HEK293 (cell line): ENCODE data around the gene KRTAP12-1.
"Not testable (repeated sequence)": the region's sequence is repeated elsewhere in the genome, so short reads cannot be mapped to it uniquely, and the experiment has no call there.

ENCODE experiments used
- CTCF ChIA-PET: fragments of 350-600 bp; formaldehyde crosslinking; extraction: SDS; loops from one replicate; lab custom pipeline; 2021; ENCODE audit warnings: antibody characterized with exemption; lab: Yijun Ruan, JAX
- POLR2A ChIA-PET: fragments of 300-600 bp; formaldehyde crosslinking; extraction: SDS; loops from one replicate; lab custom pipeline; 2020; ENCODE audit warnings: antibody characterized with exemption, inconsistent platforms; lab: Yijun Ruan, JAX
- H3K27ac ChIP-seq: fragments of 200-500 bp; sonication (Bioruptor generic); 2 replicates; pipeline ENCODE4 v1.5.1; 2014; ENCODE audit warnings: low read depth, low read length, control low read depth, inconsistent platforms; ENCODE audit errors: extremely low read depth
- H3K36me3 ChIP-seq, 2 experiments: fragments of 200-500 bp in 1 of 2; sonication (Bioruptor generic) in 1 of 2; 1 replicate in 1 of 2; 2 replicates in 1 of 2; pipeline ENCODE4 v1.5.1; 2014 to 2017; ENCODE audit warnings: inconsistent platforms in 2 of 2, low read length in 2 of 2; ENCODE audit not compliant: control insufficient read depth in 2 of 2, insufficient read depth in 1 of 2
- H3K4me1 ChIP-seq: fragments of 200-500 bp; sonication (Bioruptor generic); 2 replicates; pipeline ENCODE4 v1.5.1; 2014; ENCODE audit warnings: mild to moderate bottlenecking, low read length, inconsistent platforms; ENCODE audit not compliant: control insufficient read depth, insufficient read depth
- H3K4me3 ChIP-seq: 2 replicates; pipeline ENCODE4 v1.5.1; 2011; ENCODE audit warnings: low read depth, mild to moderate bottlenecking, control low read depth, low read length, moderate library complexity
- H3K9me3 ChIP-seq: fragments of 200-500 bp; sonication (Bioruptor generic); 2 replicates; pipeline ENCODE4 v1.5.1; 2014; ENCODE audit warnings: low read depth, low read length, inconsistent platforms; ENCODE audit not compliant: control insufficient read depth, insufficient read depth
- GLIS1 ChIP-seq: fragments of 450-650 bp; formaldehyde crosslinking; IDR thresholded peaks from 2 replicates; pipeline ENCODE4 v1.5.1; 2016; ENCODE audit warnings: missing biosample characterization, missing genetic modification characterization
- HIC1 ChIP-seq: fragments of 450-650 bp; formaldehyde crosslinking; IDR thresholded peaks from 2 replicates; pipeline ENCODE4 v1.5.1; 2016; ENCODE audit warnings: missing biosample characterization, missing genetic modification characterization
- KLF16 ChIP-seq: fragments of 450-650 bp; formaldehyde crosslinking; IDR thresholded peaks from 2 replicates; pipeline ENCODE4 v1.5.1; 2017; ENCODE audit warnings: missing biosample characterization, missing genetic modification characterization
- MEIS1 ChIP-seq: sonication (generic); formaldehyde crosslinking; IDR thresholded peaks from 2 replicates; pipeline ENCODE4 v1.8.1; 2022; ENCODE audit warnings: missing genetic modification reagents, mild to moderate bottlenecking, borderline replicate concordance
- MYNN ChIP-seq: fragments of 450-650 bp; formaldehyde crosslinking; IDR thresholded peaks from 2 replicates; pipeline ENCODE4 v1.5.1; 2016; ENCODE audit warnings: missing biosample characterization, missing genetic modification characterization, borderline replicate concordance
- ZNF133 ChIP-seq: fragments of 450-650 bp; formaldehyde crosslinking; IDR thresholded peaks from 2 replicates; pipeline ENCODE4 v1.5.1; 2016; ENCODE audit warnings: missing biosample characterization, missing genetic modification characterization
- ZNF155 ChIP-seq: fragments of 450-650 bp; formaldehyde crosslinking; IDR thresholded peaks from 2 replicates; pipeline ENCODE4 v1.5.1; 2016; ENCODE audit warnings: missing biosample characterization, missing genetic modification characterization
- ZNF175 ChIP-seq: fragments of 450-650 bp; formaldehyde crosslinking; IDR thresholded peaks from 2 replicates; pipeline ENCODE4 v1.5.1; 2016; ENCODE audit warnings: missing biosample characterization, missing genetic modification characterization
- ZNF473 ChIP-seq: fragments of 450-650 bp; formaldehyde crosslinking; IDR thresholded peaks from 2 replicates; pipeline ENCODE4 v1.5.1; 2017; ENCODE audit warnings: missing biosample characterization, missing genetic modification characterization
- ZNF600 ChIP-seq: fragments of 450-650 bp; formaldehyde crosslinking; IDR thresholded peaks from 2 replicates; pipeline ENCODE4 v1.5.1; 2016; ENCODE audit warnings: missing biosample characterization, missing genetic modification characterization
- ZNF677 ChIP-seq: fragments of 450-650 bp; IDR thresholded peaks from 2 replicates; pipeline ENCODE4 v1.5.0; 2018; ENCODE audit warnings: missing biosample characterization, mild to moderate bottlenecking, missing genetic modification characterization, moderate library complexity
- ZNF843 ChIP-seq: fragments of 450-650 bp; formaldehyde crosslinking; IDR thresholded peaks from 2 replicates; pipeline ENCODE4 v1.5.1; 2016; ENCODE audit warnings: missing biosample characterization, missing genetic modification characterization

Gene KRTAP12-1

GRCh38 chr21:44691686-44692085 is 9.7 kb upstream of the KRTAP12-1 start:
- no peak for TF ChIP-seq ZNF473 (tag by site-specific recombination)
- TF ChIP-seq ZNF133 (tag by site-specific recombination): no peak
- TF ChIP-seq ZNF600 (tag by site-specific recombination): no peak
- Histone ChIP-seq H3K4me3 (no peak overlapping the region), H3K9me3 (no peaks in the 10 kb centered on the region; the same call in none of the 2 replicates), H3K4me1 (no peaks in the 10 kb centered on the region), H3K27ac (no peak overlapping the region), H3K36me3 (no peaks in the 10 kb centered on the region)
- ChIA-PET CTCF (interaction anchor here (1.1 kb wide), 1 partner anchor 181 kb away, joined by 4 read pairs; no protein-coding TSS in a partner anchor), POLR2A (interaction anchor here (0.6 kb wide), 1 partner anchor 93 kb away, joined by 3 read pairs; no protein-coding TSS in a partner anchor)

GRCh38 chr21:44689740-44690139 is 7.8 kb upstream of the KRTAP12-1 start:
- H3K4me3 ChIP-seq, POLR2A ChIA-PET, H3K4me1 ChIP-seq, H3K9me3 ChIP-seq, CTCF ChIA-PET, H3K36me3 ChIP-seq, H3K27ac ChIP-seq: not testable (repeated sequence)

- POLR2A ChIA-PET: no interaction called here
- H3K4me3 ChIP-seq: no peak overlapping the region
- no peaks in the 10 kb centered on the region for H3K36me3 ChIP-seq
- H3K27ac ChIP-seq: no peak overlapping the region
- H3K4me1 ChIP-seq: no peaks in the 10 kb centered on the region
- TF ChIP-seq GLIS1 (tag by site-specific recombination): peak; percentile 71
- no peak for TF ChIP-seq KLF16 (tag by site-specific recombination)
- H3K9me3 ChIP-seq: no peaks in the 10 kb centered on the region; the same call in 1 of the 2 replicates
- CTCF ChIA-PET: no interaction called here
Measured at GRCh38 chr21:44687671-44688070, 5.7 kb upstream of the KRTAP12-1 start.

- POLR2A ChIA-PET: no interaction called here
- TF ChIP-seq ZNF175 (tag by site-specific recombination): no peak
- no peak for TF ChIP-seq ZNF843
- no peak for TF ChIP-seq MEIS1 (CRISPR knock-in tag)
- no peak for TF ChIP-seq ZNF473 (tag by site-specific recombination)
- TF ChIP-seq ZNF677: no peak
- TF ChIP-seq HIC1 (tag by site-specific recombination): no peak
- TF ChIP-seq ZNF155 (tag by site-specific recombination): no peak
- TF ChIP-seq MYNN: no peak
- TF ChIP-seq, all 188 proteins: peak for 0
- no peaks in the 10 kb centered on the region for H3K9me3 ChIP-seq
- no peak overlapping the region for H3K27ac ChIP-seq
- no peak overlapping the region for H3K4me3 ChIP-seq
- CTCF ChIA-PET: no interaction called here
- no peaks in the 10 kb centered on the region for H3K4me1 ChIP-seq
- H3K36me3 ChIP-seq: no peaks in the 10 kb centered on the region
Measured at GRCh38 chr21:44686843-44687561, 5.0 kb upstream of the KRTAP12-1 start.
